H1 (cell line): Measurements from ENCODE around the gene OSBPL6. TPM values are rescaled to one million over a fixed set of nuclear protein-coding genes. Genes with fewer than 3 reads are reported as not detected.

Experiments used
- BACH1 ChIP-seq: IDR thresholded peaks from 2 replicates; pipeline ENCODE4 v1.6.1; 2012; ENCODE audit warnings: low read length, improper control_type of control experiment
- BCL11A ChIP-seq, 2 experiments: IDR thresholded peaks; one replicate each; pipeline ENCODE4 v1.6.1; 2011; ENCODE audit warnings: low read depth in 2 of 2, low read length in 2 of 2, mild to moderate bottlenecking in 2 of 2
- EP300 ChIP-seq, 2 experiments: IDR thresholded peaks; 1 replicate in 1 of 2; 2 replicates in 1 of 2; pipeline ENCODE4 v1.6.1; 2011 to 2012; ENCODE audit warnings: low read depth in 2 of 2, low read length in 2 of 2, mild to moderate bottlenecking in 2 of 2, borderline replicate concordance in 1 of 2, inconsistent platforms in 1 of 2, moderate library complexity in 1 of 2
- GTF2F1 ChIP-seq: IDR thresholded peaks from 2 replicates; pipeline ENCODE4 v1.6.1; 2012; ENCODE audit warnings: low read depth, low read length, improper control_type of control experiment, borderline replicate concordance
- HDAC2 ChIP-seq, 2 experiments: fragments of 300-600 bp in 1 of 2; sonication (generic) in 1 of 2; IDR thresholded peaks; 2 replicates each; pipeline ENCODE4 v1.6.1; 2011 to 2012; ENCODE audit warnings: low read depth in 2 of 2, low read length in 2 of 2, mild to moderate bottlenecking in 2 of 2, moderate library complexity in 2 of 2, borderline replicate concordance in 1 of 2, inconsistent platforms in 1 of 2
- HDAC6 ChIP-seq: IDR thresholded peaks from one replicate; pipeline ENCODE4 v1.7.1; 2012; ENCODE audit warnings: low read depth, mild to moderate bottlenecking, inconsistent platforms, low read length, moderate library complexity
- KDM5A ChIP-seq: fragments of 200-600 bp; IDR thresholded peaks from 2 replicates; pipeline ENCODE4 v1.7.1; 2012; ENCODE audit warnings: mild to moderate bottlenecking, low read length, inconsistent platforms, mixed read lengths
- MAFK ChIP-seq: IDR thresholded peaks from 2 replicates; pipeline ENCODE4 v1.6.1; 2012; ENCODE audit warnings: low read depth, mild to moderate bottlenecking, improper control_type of control experiment, low read length
- NANOG ChIP-seq: IDR thresholded peaks from 2 replicates; pipeline ENCODE4 v1.6.1; 2011; ENCODE audit warnings: low read length, low read depth, mild to moderate bottlenecking, inconsistent platforms; ENCODE audit not compliant: insufficient read depth, poor library complexity, severe bottlenecking
- NRF1 ChIP-seq: IDR thresholded peaks from 2 replicates; pipeline ENCODE4 v1.6.1; 2011; ENCODE audit warnings: mild to moderate bottlenecking, low read depth, low read length, improper control_type of control experiment
- PHF8 ChIP-seq: fragments of 200-600 bp; sonication (generic); conservative IDR thresholded peaks from 2 replicates; pipeline ENCODE4 v1.7.1; 2012; ENCODE audit warnings: low read depth, mild to moderate bottlenecking, inconsistent platforms, low read length, moderate library complexity
- POLR2A ChIP-seq, 2 experiments: IDR thresholded peaks; 1 replicate in 1 of 2; 2 replicates in 1 of 2; pipeline ENCODE4 v1.6.1; 2011; ENCODE audit warnings: low read depth in 2 of 2, low read length in 2 of 2, mild to moderate bottlenecking in 2 of 2; ENCODE audit errors: control extremely low read depth in 1 of 2
- POLR2AphosphoS5 ChIP-seq: IDR thresholded peaks from 2 replicates; pipeline ENCODE4 v1.6.1; 2011; ENCODE audit warnings: low read depth, low read length
- SAP30 ChIP-seq: fragments of 300-600 bp; sonication (generic); IDR thresholded peaks from 2 replicates; pipeline ENCODE4 v1.7.1; 2012; ENCODE audit warnings: low read length, moderate library complexity, mild to moderate bottlenecking, inconsistent platforms; ENCODE audit not compliant: insufficient read depth, insufficient replicate concordance
- SP2 ChIP-seq: IDR thresholded peaks from 2 replicates; pipeline ENCODE4 v1.6.1; 2012; ENCODE audit warnings: mild to moderate bottlenecking, low read length, inconsistent platforms
- SP4 ChIP-seq: IDR thresholded peaks from 2 replicates; pipeline ENCODE4 v1.6.1; 2012; ENCODE audit warnings: low read length, inconsistent platforms
- SRF ChIP-seq: IDR thresholded peaks from 2 replicates; pipeline ENCODE4 v1.6.1; 2011; ENCODE audit warnings: mild to moderate bottlenecking, low read depth, low read length, moderate library complexity
- TAF1 ChIP-seq: IDR thresholded peaks from 2 replicates; pipeline ENCODE4 v1.6.1; 2011; ENCODE audit warnings: mild to moderate bottlenecking, low read depth, low read length
- TAF7 ChIP-seq: optimal IDR thresholded peaks from 2 replicates; pipeline ENCODE3; 2011; ENCODE audit warnings: low read depth, mild to moderate bottlenecking, inconsistent platforms, low read length, moderate library complexity, borderline replicate concordance
- ZNF274 ChIP-seq: IDR thresholded peaks from 2 replicates; pipeline ENCODE4 v1.7.0; 2012; ENCODE audit warnings: low read length, borderline replicate concordance; ENCODE audit errors: extremely low read depth
- polyA plus RNA-seq, 7 experiments: library from polyadenylated mRNA; depleted of rRNA in 3 of 7; stranded (reverse) in 5 of 7; unstranded in 2 of 7; fragments of >200 nt in 5 of 7; fragments of 200-250 nt in 2 of 7; gene quantifications; 1 replicate in 5 of 7; 2 replicates in 1 of 7; 4 replicates in 1 of 7; pipeline versions ENCODE4 v1.2.1 to v1.2.3, GENCODE V29; 2011 to 2013; ENCODE audit warnings: missing spikeins in 2 of 7, mixed read lengths in 2 of 7
- total RNA-seq: library from RNA; stranded (reverse); fragmentation: NEBNext Ultra II Directional; extraction: Animal tissue kit (Norgen Biotek cat#: 25700); gene quantifications from 2 replicates; pipeline ENCODE4 v1.2.1, GENCODE V29; 2021
- TF ChIP-seq, protein P1 (sequence below): IDR thresholded peaks from 2 replicates; pipeline ENCODE4 v1.6.1; 2012; ENCODE audit warnings: inconsistent platforms
- TF ChIP-seq, protein P2 (sequence below): IDR thresholded peaks from 2 replicates; pipeline ENCODE4 v1.6.1; 2011; ENCODE audit warnings: low read length, improper control_type of control experiment

OSBPL6 gene
- total and polyA plus RNA-seq, 2 of the 8 experiments (the other 6 are each of a cell fraction or from before 2014, with no cell fraction given): 1.7 to 5.6 TPM

DNA sequence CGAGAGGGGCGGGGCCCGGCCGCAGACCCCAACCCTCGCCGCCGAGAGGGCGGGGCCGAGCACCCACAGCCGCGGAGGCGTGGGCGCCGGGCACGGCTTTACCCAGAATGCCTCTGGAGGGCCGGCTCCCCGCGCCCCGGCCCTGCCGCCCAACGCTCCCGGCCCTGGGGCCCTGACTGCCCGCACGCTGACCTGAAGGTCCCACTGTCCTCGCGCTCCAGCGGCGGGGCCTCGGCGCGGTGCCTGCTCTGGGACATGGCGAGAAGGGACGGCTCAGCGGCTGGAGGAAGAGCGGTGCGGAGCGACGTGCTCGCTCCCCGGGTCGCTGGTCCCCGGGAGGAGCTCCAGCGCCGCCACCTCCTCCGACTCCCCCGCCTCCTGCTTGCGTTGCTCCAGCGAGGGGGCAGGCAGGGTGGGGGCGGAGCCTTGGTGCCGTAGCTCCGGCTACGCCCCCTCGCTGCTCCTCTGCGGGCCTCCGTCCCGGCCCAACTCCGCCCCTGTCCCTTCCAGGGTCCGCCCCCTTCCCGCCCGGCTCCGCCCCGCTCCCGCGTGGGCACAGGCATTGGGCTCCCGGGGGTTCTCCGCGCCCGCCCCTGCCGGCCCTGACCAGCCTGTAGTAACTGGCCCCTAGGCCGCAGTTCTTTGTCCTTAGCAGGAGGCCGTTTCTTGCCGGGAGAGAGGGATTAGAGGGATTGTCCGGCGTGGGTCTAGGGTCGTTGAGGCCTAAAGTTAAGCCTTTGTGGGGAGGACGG lies 256.6 kb downstream of the OSBPL6 start, which contains the start of the genes PJVK and PRKRA (continued):
- no peak for TF ChIP-seq ZNF274
- TF ChIP-seq POLR2AphosphoS5: peak; percentile 84
- TF ChIP-seq MAFK: no peak
- TF ChIP-seq SRF: no peak; the same call in 1 of the 2 replicates
- 0 out of 2 replicates have a peak, but pooled peaks have one; percentile 59 for TF ChIP-seq GTF2F1
- no peak for TF ChIP-seq HDAC6
- peak; percentile 62 for TF ChIP-seq TAF7
- TF ChIP-seq HDAC2 (IDR thresholded peaks at IDR 0.05; ENCODE audit: borderline replicate concordance in 1 of 2, low read depth in 2 of 2, low read length in 2 of 2): peak; percentile 81 to 95; a peak in 2 of 4 replicates
- no peak for TF ChIP-seq KDM5A
- TF ChIP-seq SP4: no peak
- TF ChIP-seq NRF1: no peak
- TF ChIP-seq NANOG: no peak
- TF ChIP-seq, protein P1, sequence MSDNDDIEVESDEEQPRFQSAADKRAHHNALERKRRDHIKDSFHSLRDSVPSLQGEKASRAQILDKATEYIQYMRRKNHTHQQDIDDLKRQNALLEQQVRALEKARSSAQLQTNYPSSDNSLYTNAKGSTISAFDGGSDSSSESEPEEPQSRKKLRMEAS: peak; percentile 6
- TF ChIP-seq, protein P2, sequence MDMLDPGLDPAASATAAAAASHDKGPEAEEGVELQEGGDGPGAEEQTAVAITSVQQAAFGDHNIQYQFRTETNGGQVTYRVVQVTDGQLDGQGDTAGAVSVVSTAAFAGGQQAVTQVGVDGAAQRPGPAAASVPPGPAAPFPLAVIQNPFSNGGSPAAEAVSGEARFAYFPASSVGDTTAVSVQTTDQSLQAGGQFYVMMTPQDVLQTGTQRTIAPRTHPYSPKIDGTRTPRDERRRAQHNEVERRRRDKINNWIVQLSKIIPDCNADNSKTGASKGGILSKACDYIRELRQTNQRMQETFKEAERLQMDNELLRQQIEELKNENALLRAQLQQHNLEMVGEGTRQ: no peak
- no peak for TF ChIP-seq SP2
- no peak for TF ChIP-seq EP300 (IDR thresholded peaks at IDR 0.05; ENCODE audit: borderline replicate concordance in 1 of 2, low read depth in 2 of 2, low read length in 2 of 2)
- TF ChIP-seq TAF1: peak; percentile 72
- no peak for TF ChIP-seq BCL11A (IDR thresholded peaks at IDR 0.05; ENCODE audit: low read depth in 2 of 2, low read length in 2 of 2)
- TF ChIP-seq PHF8: peak; percentile 100
- TF ChIP-seq SAP30: no peak
- peak; percentile 89 to 97 for TF ChIP-seq POLR2A (IDR thresholded peaks at IDR 0.05; ENCODE audit: control extremely low read depth in 1 of 2, low read depth in 2 of 2, low read length in 2 of 2)
- peak; percentile 86 for TF ChIP-seq BACH1
